ENCODE measurements around the gene UGDH. TPM values are rescaled to one million over a fixed set of nuclear protein-coding genes. Genes with fewer than 3 reads are reported as not detected.

Gene UGDH
- total RNA-seq, 1 experiment from 2014 or later = 104 TPM

DNA sequence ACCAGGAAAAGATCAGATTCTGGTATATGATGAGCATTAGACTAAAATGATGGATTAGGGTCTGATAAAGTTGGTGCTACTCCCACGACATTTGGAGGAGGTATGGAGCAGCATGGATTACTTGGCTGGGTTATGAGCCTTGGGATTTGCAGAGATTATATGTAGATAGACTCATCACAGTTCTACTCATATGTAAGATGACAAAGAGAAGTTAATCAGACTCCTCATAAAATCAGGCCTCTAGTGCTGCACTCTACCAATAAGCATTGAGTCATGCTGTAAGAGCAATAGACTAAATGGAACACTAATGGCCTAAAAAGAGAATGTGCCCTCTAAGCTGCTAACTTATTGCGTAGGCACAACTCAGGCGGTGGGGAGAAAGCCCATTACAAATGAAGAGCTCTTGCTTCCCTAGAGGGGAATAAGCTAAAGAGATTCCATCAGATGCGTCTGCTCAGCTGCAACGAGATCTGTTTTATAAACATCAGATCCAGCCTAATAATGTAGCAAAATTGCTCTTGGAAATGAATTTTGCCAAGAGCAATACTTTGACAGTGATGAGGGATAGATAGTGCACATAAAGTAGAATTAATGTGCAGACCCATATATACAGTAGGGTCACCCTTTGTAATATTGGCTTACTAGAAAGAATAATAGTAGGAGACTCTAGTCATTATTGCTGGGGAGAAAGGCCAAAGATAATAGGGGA lies 50.9 kb downstream of the UGDH start:
- H2BK120ac ChIP-seq (ENCODE audit: low read depth, low read length, poor library complexity, severe bottlenecking) = no peak overlapping the region
- H3K4me3 Mint-ChIP-seq = no peak overlapping the region
- WGBS (ENCODE audit: extremely low coverage, insufficient read length, low lambda C conversion rate) = no CpG with 5 or more reads among the region's 5 CpGs

More for the DNA sequence above, 50.9 kb downstream of the UGDH start:
- Mint-ChIP-seq H3K36me3 (ENCODE audit: insufficient read depth in 1 of 3, low read depth in 3 of 3) (peaks cover 15 to 28% (median 20%) of the 10 kb centered on the region in 3 experiments; a peak in 6 of 7 replicates), H3K27ac (no peak overlapping the region), H3K4me1 (no peaks in the 10 kb centered on the region), H3K9me3 (no peaks in the 10 kb centered on the region), H3K27me3 (ENCODE audit: low read depth) (no peaks in the 10 kb centered on the region)
- Histone ChIP-seq H2AK5ac (ENCODE audit: insufficient read length, low read length) (no peak overlapping the region), H2BK5ac (ENCODE audit: insufficient read length, low read length) (no peak overlapping the region), H4K5ac (ENCODE audit: insufficient read length, low read depth, low read length) (no peak overlapping the region), H3K79me1 (ENCODE audit: insufficient read depth, low read depth, low read length, poor library complexity, severe bottlenecking) (no peaks in the 10 kb centered on the region), H3K9ac (ENCODE audit: extremely low read depth, insufficient read length, low read length) (no peak overlapping the region), H4K20me1 (ENCODE audit: control insufficient read depth, insufficient read depth, insufficient read length) (no peaks in the 10 kb centered on the region), H3K9me3 (ENCODE audit: control insufficient read depth, low read depth, low read length) (no peaks in the 10 kb centered on the region), H3K27me3 (ENCODE audit: insufficient read depth, low read length) (no peaks in the 10 kb centered on the region), H3K23me2 (ENCODE audit: insufficient read length, low read depth, low read length, poor library complexity, severe bottlenecking) (no peaks in the 10 kb centered on the region), H3K4me1 (ENCODE audit: insufficient read depth, low read length) (no peaks in the 10 kb centered on the region), H3K14ac (ENCODE audit: insufficient read depth, low read length) (no peak overlapping the region), H4K91ac (ENCODE audit: insufficient read length, low read depth, low read length) (no peak overlapping the region), H2BK15ac (ENCODE audit: low read depth, low read length) (no peak overlapping the region), H3K4ac (ENCODE audit: low read depth, low read length) (no peak overlapping the region), H3K23ac (ENCODE audit: insufficient read length, low read depth, low read length) (no peak overlapping the region), H3K27ac (ENCODE audit: insufficient read length, low read depth, low read length) (no peak overlapping the region), H3K79me2 (ENCODE audit: insufficient read depth, low read length) (no peaks in the 10 kb centered on the region), H2BK12ac (ENCODE audit: insufficient read length, low read depth, low read length) (no peak overlapping the region), H2AFZ (ENCODE audit: low read length) (no peak overlapping the region), H2BK20ac (ENCODE audit: low read depth, low read length, poor library complexity, severe bottlenecking) (no peak overlapping the region), H3T11ph (ENCODE audit: low read length) (no peak overlapping the region), H3K56ac (ENCODE audit: insufficient read length, low read depth, low read length) (no peak overlapping the region), H4K8ac (replicated peaks; ENCODE audit: insufficient read length, low read depth, low read length) (no peak overlapping the region), H3K18ac (ENCODE audit: insufficient read length, low read depth, low read length) (no peak overlapping the region), H3K4me2 (ENCODE audit: insufficient read depth, insufficient read length, low read length) (no peak overlapping the region)
- DNase-seq = no peak
- TF ChIP-seq, protein P1, sequence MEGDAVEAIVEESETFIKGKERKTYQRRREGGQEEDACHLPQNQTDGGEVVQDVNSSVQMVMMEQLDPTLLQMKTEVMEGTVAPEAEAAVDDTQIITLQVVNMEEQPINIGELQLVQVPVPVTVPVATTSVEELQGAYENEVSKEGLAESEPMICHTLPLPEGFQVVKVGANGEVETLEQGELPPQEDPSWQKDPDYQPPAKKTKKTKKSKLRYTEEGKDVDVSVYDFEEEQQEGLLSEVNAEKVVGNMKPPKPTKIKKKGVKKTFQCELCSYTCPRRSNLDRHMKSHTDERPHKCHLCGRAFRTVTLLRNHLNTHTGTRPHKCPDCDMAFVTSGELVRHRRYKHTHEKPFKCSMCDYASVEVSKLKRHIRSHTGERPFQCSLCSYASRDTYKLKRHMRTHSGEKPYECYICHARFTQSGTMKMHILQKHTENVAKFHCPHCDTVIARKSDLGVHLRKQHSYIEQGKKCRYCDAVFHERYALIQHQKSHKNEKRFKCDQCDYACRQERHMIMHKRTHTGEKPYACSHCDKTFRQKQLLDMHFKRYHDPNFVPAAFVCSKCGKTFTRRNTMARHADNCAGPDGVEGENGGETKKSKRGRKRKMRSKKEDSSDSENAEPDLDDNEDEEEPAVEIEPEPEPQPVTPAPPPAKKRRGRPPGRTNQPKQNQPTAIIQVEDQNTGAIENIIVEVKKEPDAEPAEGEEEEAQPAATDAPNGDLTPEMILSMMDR (conservative IDR thresholded peaks at IDR 0.05) = no peak
